Suprapubic skin (tissue), 4 donors: ENCODE measurements around the gene CC2D2A. TPM values are rescaled to one million over a fixed set of nuclear protein-coding genes. Genes with fewer than 3 reads are reported as not detected.

Experiments
- DNase-seq, 2 donors: peaks; one replicate each; pipeline ENCODE4 v3.0.0-alpha.2; 2019; ENCODE audit warnings: low spot score in 2 of 2
- H3K27ac ChIP-seq: fragments of 200-600 bp; sonication (generic); one replicate; pipeline ENCODE4 v1.5.1; 2019
- H3K27me3 ChIP-seq: fragments of 200-600 bp; sonication (generic); one replicate; pipeline ENCODE4 v1.5.1; 2019
- H3K36me3 ChIP-seq: fragments of 200-600 bp; sonication (generic); one replicate; pipeline ENCODE4 v1.5.1; 2019
- H3K4me1 ChIP-seq: fragments of 200-600 bp; sonication (generic); one replicate; pipeline ENCODE4 v1.5.1; 2019
- H3K4me3 ChIP-seq: fragments of 200-600 bp; sonication (generic); one replicate; pipeline ENCODE4 v1.5.1; 2019; ENCODE audit warnings: mild to moderate bottlenecking
- H3K9me3 ChIP-seq: fragments of 200-600 bp; sonication (generic); one replicate; pipeline ENCODE4 v1.5.1; 2019
- CTCF ChIP-seq, 2 donors: fragments of 200-600 bp in 1 of 2; fragments of 450-650 bp in 1 of 2; sonication (generic) in 1 of 2; IDR thresholded peaks; one replicate each; pipeline ENCODE4 v1.5.1; 2016 to 2019; ENCODE audit warnings: antibody characterized with exemption in 2 of 2, mild to moderate bottlenecking in 1 of 2, moderate library complexity in 1 of 2
- EP300 ChIP-seq: sonication (generic); formaldehyde crosslinking; IDR thresholded peaks from one replicate; pipeline ENCODE4 v1.6.1; 2017; ENCODE audit warnings: antibody characterized with exemption
- POLR2A ChIP-seq, 2 donors: fragments of 450-650 bp; IDR thresholded peaks; one replicate each; pipeline ENCODE4 v1.6.1; 2017; ENCODE audit warnings: antibody characterized with exemption in 2 of 2, mild to moderate bottlenecking in 2 of 2, moderate library complexity in 2 of 2
- POLR2AphosphoS5 ChIP-seq, 3 donors: sonication (generic); formaldehyde crosslinking; IDR thresholded peaks; one replicate each; pipeline ENCODE4 v1.6.1; 2017; ENCODE audit warnings: antibody characterized with exemption in 3 of 3
- WGBS: methylation state at CpG from one replicate; pipeline ENCODE4 v1.1.5; 2018; 5-methylcytosine and 5-hydroxymethylcytosine counted together
- total RNA-seq, 4 donors: library from RNA; depleted of rRNA; stranded (reverse); fragments of >200 nt; gene quantifications; one replicate each; pipeline ENCODE4 v1.1.0, GENCODE V29; 2016

CC2D2A gene
- total RNA-seq, 4 donors from 2014 or later, result 2.8 to 12.5 (median 7.9) TPM

GRCh38 chr4:15427701-15428100 lies 42.0 kb upstream of the CC2D2A start, which contains the start of gene C1QTNF7:
TSS of gene C1QTNF7 (plus strand) at chr4:15428033. CDS start at chr4:15435744, 7,711 bp downstream.
- no peak for DNase-seq
- no peaks in the 10 kb centered on the region for H3K27me3 ChIP-seq
- H3K4me3 ChIP-seq, result no peak within 1 kb of the TSS
- peak within 1 kb of the TSS; percentile 49 for H3K27ac ChIP-seq
- TF ChIP-seq CTCF (IDR thresholded peaks at IDR 0.05), result no peak
- no peak for TF ChIP-seq POLR2AphosphoS5 (IDR thresholded peaks at IDR 0.05)
- no peak for TF ChIP-seq POLR2A (IDR thresholded peaks at IDR 0.05)
- TF ChIP-seq EP300, result no peak
- no peaks in the 10 kb centered on the region for H3K9me3 ChIP-seq
- peaks cover 22% of the 10 kb centered on the region for H3K4me1 ChIP-seq
- H3K36me3 ChIP-seq, result no peaks in the 10 kb centered on the region
- WGBS, result 57% methylated on average over 3 of the region's 3 CpGs

DNA sequence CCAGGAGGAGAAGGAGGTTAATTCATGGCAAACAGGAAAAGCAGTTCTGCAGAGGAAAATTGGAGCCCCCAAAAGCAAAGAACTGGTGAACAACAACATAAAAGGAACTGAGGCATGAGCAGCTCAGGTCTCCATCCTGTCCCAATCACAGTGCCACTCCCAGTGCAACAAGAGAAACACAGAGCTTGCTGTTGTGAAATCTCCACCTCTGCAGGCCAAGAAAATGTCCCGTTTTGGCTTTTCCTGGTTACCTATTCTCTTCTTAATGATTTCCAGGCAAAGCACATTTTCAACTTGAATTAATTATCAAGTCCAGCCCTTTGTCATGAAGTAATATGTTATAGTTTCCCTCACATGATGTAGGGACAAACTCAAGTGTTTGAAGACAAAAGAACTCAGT lies 41.1 kb upstream of the CC2D2A start:
- Histone ChIP-seq H3K4me3 (no peak overlapping the region), H3K9me3 (no peaks in the 10 kb centered on the region), H3K4me1 (peaks cover 22% of the 10 kb centered on the region), H3K27me3 (no peaks in the 10 kb centered on the region), H3K36me3 (no peaks in the 10 kb centered on the region), H3K27ac (no peak overlapping the region)
- TF ChIP-seq CTCF (IDR thresholded peaks at IDR 0.05), result no peak
- TF ChIP-seq POLR2AphosphoS5 (IDR thresholded peaks at IDR 0.05), result peak in 1 of 3 donors; percentile 66
- WGBS, result 32% methylated on average over 1 of the region's 1 CpG
- peak in 1 of 2 donors; percentile 81 for DNase-seq

- no peak for DNase-seq
- Histone ChIP-seq H3K27me3 (no peaks in the 10 kb centered on the region), H3K27ac (no peak overlapping the region), H3K4me1 (peaks cover 12% of the 10 kb centered on the region), H3K9me3 (no peaks in the 10 kb centered on the region), H3K36me3 (no peaks in the 10 kb centered on the region), H3K4me3 (no peak overlapping the region)
- WGBS, result 77% methylated on average over 2 of the region's 2 CpGs
- TF ChIP-seq POLR2AphosphoS5 (IDR thresholded peaks at IDR 0.05) (peak in 1 of 3 donors; percentile 26), CTCF (IDR thresholded peaks at IDR 0.05) (no peak)
These were observed 35.6 kb upstream of the CC2D2A start for GRCh38 chr4:15434091-15434490.

DNA sequence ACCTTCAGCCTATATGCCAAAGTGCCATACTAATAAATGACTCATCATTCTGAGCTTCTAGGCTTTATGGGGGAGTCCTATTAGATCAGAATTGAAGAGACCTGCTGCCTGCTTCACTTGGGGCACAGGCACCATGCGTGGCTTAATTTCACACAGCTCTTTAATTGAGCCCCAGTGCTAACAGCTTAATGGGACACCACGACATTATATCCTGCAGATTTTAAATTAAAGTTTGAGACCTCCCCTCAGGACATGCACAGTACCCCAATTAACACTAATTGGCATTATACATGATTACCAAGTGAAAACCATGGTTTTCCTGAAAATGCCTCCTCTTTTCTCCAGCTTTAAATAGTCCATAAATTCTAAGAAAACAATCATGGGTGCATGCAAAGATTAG lies 35.0 kb upstream of the CC2D2A start:
- Histone ChIP-seq H3K4me3 (no peak overlapping the region), H3K9me3 (no peaks in the 10 kb centered on the region), H3K4me1 (peaks cover 10% of the 10 kb centered on the region), H3K27ac (no peak overlapping the region), H3K36me3 (no peaks in the 10 kb centered on the region), H3K27me3 (no peaks in the 10 kb centered on the region)
- 85% methylated on average over 2 of the region's 2 CpGs for WGBS
- no peak for DNase-seq
- TF ChIP-seq POLR2AphosphoS5 (IDR thresholded peaks at IDR 0.05) (no peak), EP300 (no peak), POLR2A (IDR thresholded peaks at IDR 0.05) (no peak), CTCF (IDR thresholded peaks at IDR 0.05) (no peak)

- Histone ChIP-seq H3K4me3 (no peak overlapping the region), H3K27ac (no peak overlapping the region), H3K27me3 (no peaks in the 10 kb centered on the region), H3K9me3 (no peaks in the 10 kb centered on the region), H3K4me1 (peaks cover 10% of the 10 kb centered on the region), H3K36me3 (no peaks in the 10 kb centered on the region)
- WGBS, result 11% methylated on average over 2 of the region's 2 CpGs
- DNase-seq, result no peak
- TF ChIP-seq CTCF (IDR thresholded peaks at IDR 0.05), result no peak
- no peak for TF ChIP-seq POLR2AphosphoS5 (IDR thresholded peaks at IDR 0.05)
- TF ChIP-seq POLR2A (IDR thresholded peaks at IDR 0.05), result no peak
- TF ChIP-seq EP300, result no peak
These were observed 33.2 kb upstream of the CC2D2A start for GRCh38 chr4:15436513-15436912.
